Type B pancreatic cell (in vitro differentiated cells): ENCODE measurements around the gene GTF2F2. TPM values are rescaled to one million over a fixed set of nuclear protein-coding genes. Genes with fewer than 3 reads are reported as not detected.
A peak's percentile ranks its signal among the peaks of the same experiment; 100 is the strongest.

Experiments
- DNase-seq: peaks from one replicate; pipeline ENCODE4 v3.0.0; 2021; ENCODE audit warnings: mixed read lengths; ENCODE audit not compliant: unreplicated experiment; ENCODE audit errors: extremely low spot score
- H3K27ac Mint-ChIP-seq: 2 replicates; pipeline ENCODE4 v1.8.0; 2021; ENCODE audit warnings: mild to moderate bottlenecking, mixed read lengths
- H3K27me3 Mint-ChIP-seq: 2 replicates; pipeline ENCODE4 v1.8.0; 2021; ENCODE audit warnings: mixed read lengths
- H3K36me3 Mint-ChIP-seq: 2 replicates; pipeline ENCODE4 v1.8.0; 2021; ENCODE audit warnings: mixed read lengths
- H3K4me1 Mint-ChIP-seq: one replicate; pipeline ENCODE4 v1.8.0; 2021; ENCODE audit warnings: mixed read lengths; ENCODE audit not compliant: unreplicated experiment
- H3K4me3 Mint-ChIP-seq: 2 replicates; pipeline ENCODE4 v1.8.0; 2021; ENCODE audit warnings: mild to moderate bottlenecking, mixed read lengths
- H3K9me3 Mint-ChIP-seq: 2 replicates; pipeline ENCODE4 v1.8.0; 2021; ENCODE audit warnings: mixed read lengths
- CTCF ChIP-seq: fragments of 200-600 bp; sonication (generic); conservative IDR thresholded peaks from 2 replicates; pipeline ENCODE4 v1.5.0; 2021; ENCODE audit warnings: antibody characterized with exemption, mild to moderate bottlenecking
- total RNA-seq: library from RNA; stranded (reverse); gene quantifications from 2 replicates; pipeline ENCODE4 v1.2.1, GENCODE V29; 2021; ENCODE audit warnings: low replicate concordance

The GTF2F2 gene
- total RNA-seq, 1 donor from 2014 or later = 21.8 TPM

- Mint-ChIP-seq H3K4me1 (no peaks in the 10 kb centered on the region), H3K9me3 (peaks cover 6% of the 10 kb centered on the region), H3K27me3 (no peaks in the 10 kb centered on the region), H3K4me3 (peak overlapping the region; percentile 22), H3K36me3 (peaks cover 13% of the 10 kb centered on the region), H3K27ac (no peak overlapping the region)
- TF ChIP-seq CTCF = peak; percentile 69
- no peak for DNase-seq
Measured at GRCh38 chr13:45280751-45281634, 160.7 kb downstream of the GTF2F2 start.

GRCh38 chr13:45282994-45283393 is 162.7 kb downstream of the GTF2F2 start:
- Mint-ChIP-seq H3K27ac (no peak overlapping the region), H3K4me3 (no peak overlapping the region), H3K36me3 (peaks cover 10% of the 10 kb centered on the region), H3K9me3 (no peaks in the 10 kb centered on the region), H3K4me1 (no peaks in the 10 kb centered on the region), H3K27me3 (no peaks in the 10 kb centered on the region)
- no peak for DNase-seq
- TF ChIP-seq CTCF = no peak

- no peaks in the 10 kb centered on the region for H3K27me3 Mint-ChIP-seq
- no peak overlapping the region for H3K27ac Mint-ChIP-seq
- no peak overlapping the region for H3K4me3 Mint-ChIP-seq
- TF ChIP-seq CTCF = no peak
- no peaks in the 10 kb centered on the region for H3K9me3 Mint-ChIP-seq
- DNase-seq = no peak
- H3K4me1 Mint-ChIP-seq = no peaks in the 10 kb centered on the region
- H3K36me3 Mint-ChIP-seq = peaks cover 5% of the 10 kb centered on the region
Measured at GRCh38 chr13:45289936-45290563, 169.7 kb downstream of the GTF2F2 start.

GRCh38 chr13:45292176-45292575 is 171.9 kb downstream of the GTF2F2 start:
- no peaks in the 10 kb centered on the region for H3K4me1 Mint-ChIP-seq
- H3K27ac Mint-ChIP-seq = no peak overlapping the region
- peak; percentile 7 for DNase-seq
- no peaks in the 10 kb centered on the region for H3K9me3 Mint-ChIP-seq
- no peak for TF ChIP-seq CTCF
- H3K27me3 Mint-ChIP-seq = no peaks in the 10 kb centered on the region
- no peak overlapping the region for H3K4me3 Mint-ChIP-seq
- H3K36me3 Mint-ChIP-seq = peaks cover 5% of the 10 kb centered on the region

- DNase-seq = no peak
- H3K4me1 Mint-ChIP-seq = no peaks in the 10 kb centered on the region
- no peaks in the 10 kb centered on the region for H3K9me3 Mint-ChIP-seq
- no peaks in the 10 kb centered on the region for H3K36me3 Mint-ChIP-seq
- no peak overlapping the region for H3K27ac Mint-ChIP-seq
- H3K27me3 Mint-ChIP-seq = no peaks in the 10 kb centered on the region
- no peak overlapping the region for H3K4me3 Mint-ChIP-seq
- no peak for TF ChIP-seq CTCF
Measured at GRCh38 chr13:45295536-45295935, 175.2 kb downstream of the GTF2F2 start.
